Measurements from ENCODE around the gene DHRS13.

GRCh38 chr17:28944343-28944742 is 41.5 kb upstream of the DHRS13 start:
- TF ChIP-seq POLR2AphosphoS5 (IDR thresholded peaks at IDR 0.05) (no peak), EZH2 (IDR thresholded peaks at IDR 0.05; ENCODE audit: borderline replicate concordance, insufficient read depth, low read length, poor library complexity, severe bottlenecking) (no peak), CTCF (IDR thresholded peaks at IDR 0.05; ENCODE audit: poor library complexity, severe bottlenecking) (no peak)
